ENCODE data around the gene MYOF. TPM values are rescaled to one million over a fixed set of nuclear protein-coding genes. Genes with fewer than 3 reads are reported as not detected.

MYOF gene
- polyA plus RNA-seq, 3 donors: 9.7 to 29.1 (median 14.5) TPM

DNA sequence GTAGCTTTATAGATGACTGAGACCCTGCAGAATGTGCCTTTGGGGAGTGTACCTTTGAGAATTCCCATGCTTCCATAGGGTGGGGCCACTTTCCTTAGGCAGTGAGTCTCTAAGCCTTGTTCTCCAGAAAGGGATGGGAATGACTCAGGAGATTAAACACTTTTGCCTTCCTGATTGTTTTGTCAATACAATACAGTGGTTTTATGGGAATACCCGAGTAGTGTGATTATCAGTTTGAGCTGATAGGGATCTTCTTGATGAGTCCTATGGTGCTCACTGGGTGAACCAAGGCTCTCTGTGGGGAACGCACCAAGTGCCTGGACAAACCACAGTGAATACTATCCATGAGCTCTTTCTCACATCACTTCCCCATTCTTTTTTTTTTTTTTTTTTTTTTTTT, 6.3 kb downstream of the MYOF start:
- intact Hi-C loops (cut with micrococcal nuclease): no loop called here
- Mint-ChIP-seq H3K27me3 (ENCODE audit: low read depth in 3 of 3) (no peaks in the 10 kb centered on the region), H3K4me3 (peak overlapping the region in 1 of 2 donors; percentile 69), H3K36me3 (peaks cover 17 to 28% of the 10 kb centered on the region in 2 donors), H3K27ac (peak overlapping the region; percentile 78 to 93 (median 89)), H3K4me1 (peaks cover 69% of the 10 kb centered on the region), H3K9me3 (no peaks in the 10 kb centered on the region)
- Histone ChIP-seq H3K4me1 (ENCODE audit: control insufficient read depth in 1 of 2, insufficient read depth in 2 of 2, low read length in 2 of 2) (peaks cover 51 to 85% of the 10 kb centered on the region in 2 donors), H4K20me1 (ENCODE audit: insufficient read depth, low read length) (peaks cover 12% of the 10 kb centered on the region), H3K4me2 (replicated peaks; ENCODE audit: extremely low read depth, low read length, poor library complexity, severe bottlenecking) (peak overlapping the region; percentile 36), H3K27me3 (ENCODE audit: control insufficient read depth in 2 of 2, insufficient read depth in 2 of 2, low read length in 2 of 2) (no peaks in the 10 kb centered on the region), H3K4me3 (replicated peaks in 1 of 3; ENCODE audit: low read depth in 2 of 3, low read length in 3 of 3) (peak overlapping the region in 1 of 3 experiments; percentile 15), H3K27ac (ENCODE audit: low read depth in 1 of 2, low read length in 2 of 2) (peak overlapping the region; percentile 36 to 81), H3K79me2 (ENCODE audit: insufficient read depth, low read length) (peaks cover 92% of the 10 kb centered on the region), H3K36me3 (replicated peaks in 1 of 2; ENCODE audit: control insufficient read depth in 1 of 2, insufficient read depth in 2 of 2, low read length in 2 of 2) (peaks cover 0 to 4% of the 10 kb centered on the region in 2 donors), H2AFZ (ENCODE audit: insufficient read depth, low read depth, low read length, poor library complexity, severe bottlenecking) (no peak overlapping the region), H3K9me3 (replicated peaks in 1 of 2; ENCODE audit: control insufficient read depth in 1 of 2, insufficient read depth in 1 of 2, low read length in 2 of 2) (no peaks in the 10 kb centered on the region), H3K9ac (ENCODE audit: insufficient read depth, low read length, poor library complexity, severe bottlenecking) (no peak overlapping the region)
- TF ChIP-seq, protein P1, sequence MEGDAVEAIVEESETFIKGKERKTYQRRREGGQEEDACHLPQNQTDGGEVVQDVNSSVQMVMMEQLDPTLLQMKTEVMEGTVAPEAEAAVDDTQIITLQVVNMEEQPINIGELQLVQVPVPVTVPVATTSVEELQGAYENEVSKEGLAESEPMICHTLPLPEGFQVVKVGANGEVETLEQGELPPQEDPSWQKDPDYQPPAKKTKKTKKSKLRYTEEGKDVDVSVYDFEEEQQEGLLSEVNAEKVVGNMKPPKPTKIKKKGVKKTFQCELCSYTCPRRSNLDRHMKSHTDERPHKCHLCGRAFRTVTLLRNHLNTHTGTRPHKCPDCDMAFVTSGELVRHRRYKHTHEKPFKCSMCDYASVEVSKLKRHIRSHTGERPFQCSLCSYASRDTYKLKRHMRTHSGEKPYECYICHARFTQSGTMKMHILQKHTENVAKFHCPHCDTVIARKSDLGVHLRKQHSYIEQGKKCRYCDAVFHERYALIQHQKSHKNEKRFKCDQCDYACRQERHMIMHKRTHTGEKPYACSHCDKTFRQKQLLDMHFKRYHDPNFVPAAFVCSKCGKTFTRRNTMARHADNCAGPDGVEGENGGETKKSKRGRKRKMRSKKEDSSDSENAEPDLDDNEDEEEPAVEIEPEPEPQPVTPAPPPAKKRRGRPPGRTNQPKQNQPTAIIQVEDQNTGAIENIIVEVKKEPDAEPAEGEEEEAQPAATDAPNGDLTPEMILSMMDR (IDR thresholded peaks at IDR 0.05): no peak
- 100% methylated on average over 1 of the region's 2 CpGs for WGBS (ENCODE audit: insufficient coverage)
- peak; percentile 48 to 68 (median 51) for DNase-seq

DNA sequence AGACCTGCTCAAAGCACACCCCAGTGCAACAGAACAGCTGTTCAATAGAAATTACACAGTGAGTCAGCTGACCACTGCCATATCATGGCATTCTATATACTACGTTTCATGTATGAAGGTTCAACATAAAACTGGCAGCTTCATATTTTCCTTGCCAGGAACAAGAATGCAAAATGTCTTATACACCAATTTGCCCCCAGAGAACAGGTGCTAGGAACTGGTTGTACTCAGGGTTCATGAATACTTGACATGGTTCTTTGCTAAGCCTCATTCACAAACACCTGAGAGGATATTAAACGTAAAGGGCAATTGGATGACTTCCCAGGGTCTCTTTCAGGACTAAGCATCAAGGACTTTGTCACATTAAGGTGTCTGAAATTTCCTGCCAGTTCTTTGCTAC, 6.9 kb downstream of the MYOF start:
- Histone ChIP-seq H3K9ac (ENCODE audit: insufficient read depth, low read length, poor library complexity, severe bottlenecking) (no peak overlapping the region), H3K4me1 (ENCODE audit: control insufficient read depth in 1 of 2, insufficient read depth in 2 of 2, low read length in 2 of 2) (peaks cover 49 to 85% of the 10 kb centered on the region in 2 donors), H3K4me2 (replicated peaks; ENCODE audit: extremely low read depth, low read length, poor library complexity, severe bottlenecking) (no peak overlapping the region), H3K36me3 (replicated peaks in 1 of 2; ENCODE audit: control insufficient read depth in 1 of 2, insufficient read depth in 2 of 2, low read length in 2 of 2) (peaks cover 0 to 4% of the 10 kb centered on the region in 2 donors), H3K27ac (ENCODE audit: low read depth in 1 of 2, low read length in 2 of 2) (peak overlapping the region in 1 of 2 donors; percentile 81), H3K27me3 (ENCODE audit: control insufficient read depth in 2 of 2, insufficient read depth in 2 of 2, low read length in 2 of 2) (no peaks in the 10 kb centered on the region), H2AFZ (ENCODE audit: insufficient read depth, low read depth, low read length, poor library complexity, severe bottlenecking) (no peak overlapping the region), H4K20me1 (ENCODE audit: insufficient read depth, low read length) (peaks cover 12% of the 10 kb centered on the region), H3K79me2 (ENCODE audit: insufficient read depth, low read length) (peaks cover 92% of the 10 kb centered on the region), H3K9me3 (replicated peaks in 1 of 2; ENCODE audit: control insufficient read depth in 1 of 2, insufficient read depth in 1 of 2, low read length in 2 of 2) (no peaks in the 10 kb centered on the region), H3K4me3 (replicated peaks in 1 of 3; ENCODE audit: low read depth in 2 of 3, low read length in 3 of 3) (no peak overlapping the region)
- H3K4me3 Mint-ChIP-seq: no peak overlapping the region
- H3K27me3 Mint-ChIP-seq (ENCODE audit: low read depth in 3 of 3): no peaks in the 10 kb centered on the region
- peaks cover 17 to 32% of the 10 kb centered on the region in 2 donors for H3K36me3 Mint-ChIP-seq
- no CpG with 5 or more reads among the region's 2 CpGs for WGBS (ENCODE audit: insufficient coverage)
- TF ChIP-seq, protein P1 (IDR thresholded peaks at IDR 0.05): no peak
- intact Hi-C loops (cut with micrococcal nuclease): no loop called here
- no peak for DNase-seq
- H3K4me1 Mint-ChIP-seq: peaks cover 69% of the 10 kb centered on the region
- peak overlapping the region in 2 of 7 donors; percentile 78 to 89 for H3K27ac Mint-ChIP-seq
- H3K9me3 Mint-ChIP-seq: peaks cover 0 to 2% (median 0%) of the 10 kb centered on the region in 7 donors
